DND-41 (cell line): ENCODE measurements around the gene OR13C9.

Source experiments
- ATAC-seq: fragments of 200-7000 bp; cut with Tn5 transposase; 3 replicates; pipeline ENCODE4 v1.9.1; 2021; ENCODE audit warnings: low read depth; ENCODE audit not compliant: insufficient read depth
- DNase-seq: peaks from one replicate; pipeline ENCODE4 v3.0.0-alpha.2; 2020
- H2AFZ ChIP-seq: 2 replicates; pipeline ENCODE4 v1.6.0; 2012; ENCODE audit warnings: low read depth, low read length
- H3K27ac ChIP-seq: 2 replicates; pipeline ENCODE4 v1.5.1; 2012; ENCODE audit warnings: low read length, inconsistent platforms
- H3K27me3 ChIP-seq: fragments of 200-600 bp; sonication (generic); 2 replicates; pipeline ENCODE4 v1.6.0; 2012; ENCODE audit warnings: low read length, mild to moderate bottlenecking, inconsistent platforms; ENCODE audit not compliant: insufficient read depth, poor library complexity
- H3K36me3 ChIP-seq: 2 replicates; pipeline ENCODE4 v1.5.1; 2012; ENCODE audit warnings: low read length, inconsistent platforms; ENCODE audit not compliant: insufficient read depth
- H3K4me1 ChIP-seq: 2 replicates; pipeline ENCODE4 v1.5.1; 2012; ENCODE audit warnings: mild to moderate bottlenecking, low read length; ENCODE audit not compliant: insufficient read depth
- H3K4me2 ChIP-seq: 2 replicates; pipeline ENCODE4 v1.6.0; 2012; ENCODE audit warnings: mild to moderate bottlenecking, moderate library complexity, low read length, inconsistent platforms; ENCODE audit not compliant: insufficient read depth
- H3K4me3 ChIP-seq, 2 experiments: fragments of 200-600 bp in 1 of 2; shearing (Covaris generic) in 1 of 2; 2 replicates each; pipeline ENCODE4 v1.5.1; 2012 to 2016; ENCODE audit warnings: inconsistent platforms in 2 of 2, low read length in 2 of 2, mild to moderate bottlenecking in 2 of 2, low read depth in 1 of 2, moderate library complexity in 1 of 2
- H3K79me2 ChIP-seq: 2 replicates; pipeline ENCODE4 v1.6.0; 2012; ENCODE audit warnings: low read length, inconsistent platforms; ENCODE audit not compliant: insufficient read depth
- H3K9ac ChIP-seq: 2 replicates; pipeline ENCODE4 v1.6.0; 2012; ENCODE audit warnings: low read depth, mild to moderate bottlenecking, inconsistent platforms, low read length, moderate library complexity
- H3K9me3 ChIP-seq: 2 replicates; pipeline ENCODE4 v1.5.1; 2012; ENCODE audit warnings: low read length, moderate library complexity, mild to moderate bottlenecking, inconsistent platforms; ENCODE audit not compliant: insufficient read depth, severe bottlenecking
- H4K20me1 ChIP-seq: 2 replicates; pipeline ENCODE4 v1.6.0; 2012; ENCODE audit warnings: low read length; ENCODE audit not compliant: insufficient read depth
- CTCF ChIP-seq: IDR thresholded peaks from 2 replicates; pipeline ENCODE4 v1.5.1; 2012; ENCODE audit warnings: borderline replicate concordance, low read length, moderate library complexity, mild to moderate bottlenecking; ENCODE audit not compliant: poor library complexity, severe bottlenecking; ENCODE audit errors: extremely low read depth
- EZH2 ChIP-seq: IDR thresholded peaks from 3 replicates; pipeline ENCODE4 v1.6.1; 2012; ENCODE audit warnings: borderline replicate concordance, low read depth, mild to moderate bottlenecking, moderate library complexity, low read length, inconsistent platforms; ENCODE audit not compliant: severe bottlenecking

OR13C9 gene

GRCh38 chr9:104577263-104577662 is 40.7 kb downstream of the OR13C9 start:
- Histone ChIP-seq H3K79me2 (no peaks in the 10 kb centered on the region), H3K4me1 (no peaks in the 10 kb centered on the region), H3K27ac (no peak overlapping the region), H2AFZ (no peak overlapping the region), H3K4me2 (no peak overlapping the region), H3K4me3 (no peak overlapping the region), H3K27me3 (no peaks in the 10 kb centered on the region), H3K9me3 (no peaks in the 10 kb centered on the region), H4K20me1 (no peaks in the 10 kb centered on the region), H3K9ac (no peak overlapping the region), H3K36me3 (no peaks in the 10 kb centered on the region)
- DNase-seq = no peak
- TF ChIP-seq EZH2 (no peak), CTCF (no peak)
- no peak for ATAC-seq

- Histone ChIP-seq H3K27ac (no peak overlapping the region), H2AFZ (no peak overlapping the region), H3K9me3 (no peaks in the 10 kb centered on the region), H3K4me2 (no peak overlapping the region), H4K20me1 (no peaks in the 10 kb centered on the region), H3K4me1 (no peaks in the 10 kb centered on the region), H3K9ac (no peak overlapping the region), H3K27me3 (no peaks in the 10 kb centered on the region), H3K4me3 (no peak overlapping the region), H3K36me3 (no peaks in the 10 kb centered on the region), H3K79me2 (no peaks in the 10 kb centered on the region)
- DNase-seq = no peak
- TF ChIP-seq EZH2 (no peak), CTCF (no peak)
- no peak for ATAC-seq
Observed at GRCh38 chr9:104575456-104575855, 42.5 kb downstream of the OR13C9 start.

- Histone ChIP-seq H3K4me3 (no peak overlapping the region), H3K4me1 (no peaks in the 10 kb centered on the region), H3K27me3 (no peaks in the 10 kb centered on the region), H3K79me2 (no peaks in the 10 kb centered on the region), H3K27ac (no peak overlapping the region), H3K9me3 (no peaks in the 10 kb centered on the region), H2AFZ (no peak overlapping the region), H3K9ac (no peak overlapping the region), H3K36me3 (no peaks in the 10 kb centered on the region), H3K4me2 (no peak overlapping the region), H4K20me1 (no peaks in the 10 kb centered on the region)
- DNase-seq (no peak), ATAC-seq (no peak)
- TF ChIP-seq EZH2 = no peak
- TF ChIP-seq CTCF = no peak
Observed at GRCh38 chr9:104572612-104573011, 45.4 kb downstream of the OR13C9 start.

- no peak within 1 kb of the TSS for H3K27ac ChIP-seq
- no peak within 1 kb of the TSS for H3K9ac ChIP-seq
- no peaks in the 10 kb centered on the region for H3K9me3 ChIP-seq
- H2AFZ ChIP-seq = no peak within 1 kb of the TSS
- no peak within 1 kb of the TSS for H3K4me2 ChIP-seq
- H3K36me3 ChIP-seq = no peaks in the 10 kb centered on the region
- no peaks in the 10 kb centered on the region for H3K79me2 ChIP-seq
- ATAC-seq (no peak), DNase-seq (no peak)
- no peaks in the 10 kb centered on the region for H4K20me1 ChIP-seq
- TF ChIP-seq EZH2 = no peak
- TF ChIP-seq CTCF = no peak
- no peaks in the 10 kb centered on the region for H3K4me1 ChIP-seq
- no peaks in the 10 kb centered on the region for H3K27me3 ChIP-seq
- H3K4me3 ChIP-seq = no peak within 1 kb of the TSS
Observed at GRCh38 chr9:104568868-104569267, 49.1 kb downstream of the OR13C9 start, which contains the start of gene OR13C8. Gene OR13C8 (plus strand): TSS chr9:104569168. CDS start chr9:104569168, 0 bp downstream.
